K562 (cell line): ENCODE results near the gene BCAS3. TPM values are rescaled to one million over a fixed set of nuclear protein-coding genes. Genes with fewer than 3 reads are reported as not detected.

ENCODE experiments used
- ATAC-seq: fragments of 200-7000 bp; cut with Tn5 transposase; 3 replicates; pipeline ENCODE4 v1.9.1; 2020; ENCODE audit warnings: moderate library complexity
- BruUV-seq: library from RNA; stranded (reverse); fragments of 400-500 nt; replicated peaks from 2 replicates; lab custom pipeline; 2021; lab: Mats Ljungman, UMichigan
- CTCF ChIA-PET: fragments of 300-600 bp; formaldehyde crosslinking; extraction: SDS; loops from one replicate; lab custom pipeline; 2021; ENCODE audit warnings: low intra/inter-chr PET ratio; lab: Yijun Ruan, JAX
- POLR2A ChIA-PET: fragments of 300-600, 350-650 bp; sonication (Branson Sonifier 250); formaldehyde crosslinking; extraction: SDS; loops from one replicate; lab custom pipeline; 2021; ENCODE audit warnings: antibody characterized with exemption, inconsistent platforms; lab: Yijun Ruan, JAX
- DNase-seq, 4 experiments: peaks; one replicate each; pipeline versions ENCODE4 v3.0.0 to v3.0.0-alpha.2; 2011 to 2018; ENCODE audit warnings: low spot score in 3 of 4, mixed read lengths in 3 of 4; ENCODE audit errors: extremely low read depth in 1 of 4
- FAIRE-seq: peaks from 2 replicates; lab custom pipeline; 2011; peaks lifted over from hg19 to GRCh38; lab: Jason Lieb, UNC
- H2AFZ ChIP-seq: 2 replicates; pipeline ENCODE4 v1.6.0; 2011; ENCODE audit warnings: low read depth, low read length, control low read depth, inconsistent platforms
- H3K27ac ChIP-seq: fragments of 200-600 bp; 3 replicates; pipeline ENCODE4 v1.8.0; 2011; ENCODE audit warnings: low read depth, mild to moderate bottlenecking, control low read depth, inconsistent platforms, low read length, moderate library complexity, mixed read lengths; ENCODE audit errors: extremely low read depth
- H3K27me3 ChIP-seq, 2 experiments: fragments of 300-600 bp in 1 of 2; 2 replicates in 1 of 2; 3 replicates in 1 of 2; pipeline versions ENCODE4 v1.6.0 to v1.8.0; 2011; ENCODE audit warnings: inconsistent platforms in 2 of 2, low read length in 2 of 2, mild to moderate bottlenecking in 1 of 2, mixed read lengths in 1 of 2, moderate library complexity in 1 of 2; ENCODE audit not compliant: control insufficient read depth in 2 of 2, insufficient read depth in 2 of 2
- H3K36me3 ChIP-seq: fragments of 300-600 bp; 3 replicates; pipeline ENCODE4 v1.8.0; 2011; ENCODE audit warnings: mild to moderate bottlenecking, low read length, inconsistent platforms; ENCODE audit not compliant: control insufficient read depth, insufficient read depth
- H3K4me1 ChIP-seq, 2 experiments: fragments of 200-600 bp in 1 of 2; replicated peaks in 1 of 2; 2 replicates in 1 of 2; 3 replicates in 1 of 2; pipeline versions ENCODE4 v1.5.1 to v1.8.0; 2011; ENCODE audit warnings: inconsistent platforms in 2 of 2, low read length in 2 of 2, mild to moderate bottlenecking in 1 of 2, mixed read lengths in 1 of 2, moderate library complexity in 1 of 2; ENCODE audit not compliant: control insufficient read depth in 2 of 2, insufficient read depth in 2 of 2
- H3K4me2 ChIP-seq: 2 replicates; pipeline ENCODE4 v1.6.1; 2011; ENCODE audit warnings: low read length, control low read depth, inconsistent platforms, mixed read lengths; ENCODE audit not compliant: insufficient read depth
- H3K4me3 ChIP-seq: fragments of 200-600 bp; sonication (generic), shearing (Covaris generic); 2 replicates; pipeline ENCODE4 v1.5.1; 2016; ENCODE audit warnings: control low read depth, inconsistent platforms
- H3K79me2 ChIP-seq: fragments of 200-600 bp; 3 replicates; pipeline ENCODE4 v1.8.0; 2011; ENCODE audit warnings: low read length, inconsistent platforms; ENCODE audit not compliant: control insufficient read depth, insufficient read depth
- H3K9ac ChIP-seq, 2 experiments: 2 replicates each; pipeline versions ENCODE4 v1.6.0 to v1.6.1; 2011; ENCODE audit warnings: low read depth in 2 of 2, low read length in 2 of 2, control low read depth in 1 of 2, inconsistent platforms in 1 of 2, mild to moderate bottlenecking in 1 of 2, mixed read lengths in 1 of 2; ENCODE audit not compliant: insufficient read depth in 1 of 2
- H3K9me1 ChIP-seq: one replicate; pipeline ENCODE4 v1.6.0; 2011; ENCODE audit warnings: inconsistent platforms, mild to moderate bottlenecking, low read length, moderate library complexity; ENCODE audit not compliant: control insufficient read depth, insufficient read depth
- H3K9me3 ChIP-seq: replicated peaks from 2 replicates; pipeline ENCODE4 v1.5.1; 2011; ENCODE audit warnings: low read depth, low read length, inconsistent platforms; ENCODE audit not compliant: control insufficient read depth, insufficient read depth
- H4K20me1 ChIP-seq: replicated peaks from 2 replicates; pipeline ENCODE4 v1.6.1; 2011; ENCODE audit warnings: low read length, inconsistent platforms, mixed read lengths; ENCODE audit not compliant: control insufficient read depth, insufficient read depth
- HMG20B ChIP-seq: fragments of 250-450 bp; sonication (Bioruptor Pico); IDR thresholded peaks from 2 replicates; pipeline ENCODE4 v1.5.0; 2021; ENCODE audit warnings: mild to moderate bottlenecking
- ILF3 ChIP-seq: fragments of 450-650 bp; IDR thresholded peaks from 2 replicates; pipeline ENCODE4 v1.6.1; 2018; ENCODE audit warnings: antibody characterized with exemption, mild to moderate bottlenecking, moderate library complexity, borderline replicate concordance
- ZBTB11 ChIP-seq, 3 experiments: fragments of 200-800 bp in 1 of 3; fragments of 250-450 bp in 1 of 3; fragments of 450-650 bp in 1 of 3; sonication (Bioruptor Pico) in 1 of 3; sonication (Bioruptor generic) in 1 of 3; formaldehyde crosslinking in 1 of 3; IDR thresholded peaks; 2 replicates each; pipeline versions ENCODE4 v1.6.1 to v1.8.0; 2016 to 2022; ENCODE audit warnings: mild to moderate bottlenecking in 2 of 3, missing genetic modification characterization in 2 of 3, missing compliant biosample characterization in 1 of 3, moderate library complexity in 1 of 3
- ZNF121 ChIP-seq: sonication (generic); formaldehyde crosslinking; conservative IDR thresholded peaks from 2 replicates; pipeline ENCODE4 v1.8.0; 2022; ENCODE audit warnings: missing genetic modification reagents
- ZNF655 ChIP-seq: fragments of 250-450 bp; sonication (Bioruptor Pico); IDR thresholded peaks from 2 replicates; pipeline ENCODE4 v1.5.0; 2021
- WGBS: fragments of 100-300 bp; shearing (Covaris generic); methylation state at CpG from one replicate; pipeline ENCODE4 v1.1.6; 2016; ENCODE audit warnings: low coverage, mixed read lengths; ENCODE audit not compliant: insufficient coverage; ENCODE audit errors: missing lambda C conversion rate; 5-methylcytosine and 5-hydroxymethylcytosine counted together
- in situ Hi-C: fragments of 300-500 bp; cut with MboI; formaldehyde crosslinking; loops from 4 replicates; pipeline ENCODE4 v1.15.0; 2018; ENCODE audit warnings: inconsistent platforms, mixed read lengths
- intact Hi-C: fragments of 100-400 bp; cut with micrococcal nuclease; formaldehyde crosslinking; loops from 2 replicates; pipeline ENCODE4 v1.14.2; 2022
- polyA plus RNA-seq, 8 experiments: library from polyadenylated mRNA; depleted of rRNA in 4 of 8; stranded (reverse) in 5 of 8; unstranded in 3 of 8; fragments of >200 nt; fragmentation: Nextera tagmentation in 2 of 8; fragmentation: Illumina TruSeq in 1 of 8; extraction: Ambion mirVana in 2 of 8; extraction: Trizol in 1 of 8; gene quantifications; 2 replicates each; pipeline versions ENCODE4 v1.2.1 to v1.2.3, GENCODE V29; 2011 to 2014; ENCODE audit warnings: inconsistent platforms in 1 of 8, missing spikeins in 1 of 8
- total RNA-seq, 7 experiments: library from RNA; depleted of rRNA in 6 of 7; stranded (reverse); fragments of >200 nt in 6 of 7; fragmentation: Illumina TruSeq in 2 of 7; extraction: Trizol in 2 of 7; gene quantifications; 2 replicates each; pipeline versions ENCODE4 v1.2.1 to v1.2.3, GENCODE V29; 2011 to 2021; ENCODE audit warnings: low replicate concordance in 1 of 7

BCAS3 gene
- total and polyA plus RNA-seq, 9 of the 15 experiments (the other 6 are each of a cell fraction or from before 2014, with no cell fraction given) = 1.9 to 5.5 (median 3.5) TPM

- Histone ChIP-seq H3K9me1 (no peaks in the 10 kb centered on the region), H3K79me2 (no peaks in the 10 kb centered on the region), H3K9me3 (no peaks in the 10 kb centered on the region), H4K20me1 (no peaks in the 10 kb centered on the region; the same call in 1 of the 2 replicates), H3K36me3 (no peaks in the 10 kb centered on the region), H3K4me2 (no peak overlapping the region), H3K9ac (no peak overlapping the region), H3K27ac (no peak overlapping the region), H2AFZ (no peak overlapping the region), H3K27me3 (peaks cover 14 to 36% of the 10 kb centered on the region in 2 experiments), H3K4me1 (no peaks in the 10 kb centered on the region), H3K4me3 (no peak overlapping the region)
- ChIA-PET CTCF (no interaction called here), POLR2A (interaction anchor here (0.7 kb wide), 1 partner anchor 23 kb away, joined by 3 read pairs; no protein-coding TSS in a partner anchor)
- in situ Hi-C loops (no loop called here), intact Hi-C loops (no loop called here)
- FAIRE-seq (no peak), DNase-seq (no peak), ATAC-seq (no peak)
- TF ChIP-seq ZBTB11 (CRISPR knock-in tag; IDR thresholded peaks at IDR 0.05) (peak in 1 of 3 experiments; percentile 62; a peak in 2 of 6 replicates), HMG20B (no peak), ZNF655 (CRISPR knock-in tag) (no peak), ZNF121 (CRISPR knock-in tag) (no peak), ILF3 (no peak)
- BruUV-seq = no TSS peak
- WGBS = under 1% methylated on average over 10 of the region's 11 CpGs
Measured at GRCh38 chr17:61330174-61331150, 652.8 kb downstream of the BCAS3 start.
